HUES6 (cell line): Measurements from ENCODE around the gene INTS6.

ENCODE experiments used
- H3K27ac ChIP-seq: 2 replicates; pipeline ENCODE4 v1.7.0; 2013; ENCODE audit warnings: low read depth, mild to moderate bottlenecking, low read length, inconsistent platforms
- H3K27me3 ChIP-seq: 2 replicates; pipeline ENCODE4 v1.6.1; 2013; ENCODE audit warnings: low read length; ENCODE audit not compliant: control insufficient read depth, insufficient read depth
- H3K36me3 ChIP-seq: 2 replicates; pipeline ENCODE4 v1.6.1; 2013; ENCODE audit warnings: low read length; ENCODE audit not compliant: control insufficient read depth, insufficient read depth
- H3K4me1 ChIP-seq: 2 replicates; pipeline ENCODE4 v1.6.1; 2013; ENCODE audit warnings: low read length; ENCODE audit not compliant: control insufficient read depth, insufficient read depth
- H3K4me3 ChIP-seq: 2 replicates; pipeline ENCODE4 v1.5.1; 2013; ENCODE audit warnings: low read depth, low read length
- H3K9ac ChIP-seq: one replicate; pipeline ENCODE4 v1.6.1; 2013; ENCODE audit warnings: mild to moderate bottlenecking, low read length
- H3K9me3 ChIP-seq: 2 replicates; pipeline ENCODE4 v1.6.1; 2013; ENCODE audit warnings: low read depth, low read length; ENCODE audit not compliant: control insufficient read depth, insufficient read depth

The INTS6 gene

GRCh38 chr13:51361106-51361505 is 91.7 kb downstream of the INTS6 start:
- H3K4me1 ChIP-seq, result no peaks in the 10 kb centered on the region
- no peaks in the 10 kb centered on the region for H3K9me3 ChIP-seq
- H3K27ac ChIP-seq, result no peak overlapping the region
- H3K36me3 ChIP-seq, result peaks cover 30% of the 10 kb centered on the region
- no peak overlapping the region for H3K4me3 ChIP-seq
- no peaks in the 10 kb centered on the region for H3K27me3 ChIP-seq
- no peak overlapping the region for H3K9ac ChIP-seq

DNA sequence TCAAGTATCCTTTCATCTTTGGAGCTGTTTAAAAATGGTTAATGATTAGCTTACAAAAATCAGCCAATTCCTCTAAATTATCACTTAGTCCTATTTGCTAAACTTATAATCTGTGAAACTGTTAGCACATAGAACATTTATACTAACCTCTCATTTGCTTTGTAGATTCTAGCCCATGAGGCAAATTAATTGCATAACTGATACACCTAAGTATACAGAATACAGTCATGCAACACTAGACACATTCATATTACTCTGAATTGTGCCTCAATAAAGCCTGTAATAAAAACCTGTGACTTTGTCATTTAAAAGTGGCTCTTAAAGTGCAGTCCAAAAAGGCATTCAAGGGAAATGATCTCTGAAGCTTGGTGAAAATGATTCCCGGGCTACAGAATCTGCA is 92.3 kb downstream of the INTS6 start:
- Histone ChIP-seq H3K27me3 (no peaks in the 10 kb centered on the region), H3K27ac (no peak overlapping the region), H3K4me1 (no peaks in the 10 kb centered on the region), H3K9ac (no peak overlapping the region), H3K36me3 (peaks cover 24% of the 10 kb centered on the region), H3K4me3 (no peak overlapping the region), H3K9me3 (no peaks in the 10 kb centered on the region)

- Histone ChIP-seq H3K36me3 (peaks cover 13% of the 10 kb centered on the region), H3K4me3 (no peak overlapping the region), H3K9me3 (no peaks in the 10 kb centered on the region), H3K9ac (no peak overlapping the region), H3K27me3 (no peaks in the 10 kb centered on the region), H3K4me1 (no peaks in the 10 kb centered on the region), H3K27ac (no peak overlapping the region)
Observed at GRCh38 chr13:51359352-51359751, 93.5 kb downstream of the INTS6 start.

DNA sequence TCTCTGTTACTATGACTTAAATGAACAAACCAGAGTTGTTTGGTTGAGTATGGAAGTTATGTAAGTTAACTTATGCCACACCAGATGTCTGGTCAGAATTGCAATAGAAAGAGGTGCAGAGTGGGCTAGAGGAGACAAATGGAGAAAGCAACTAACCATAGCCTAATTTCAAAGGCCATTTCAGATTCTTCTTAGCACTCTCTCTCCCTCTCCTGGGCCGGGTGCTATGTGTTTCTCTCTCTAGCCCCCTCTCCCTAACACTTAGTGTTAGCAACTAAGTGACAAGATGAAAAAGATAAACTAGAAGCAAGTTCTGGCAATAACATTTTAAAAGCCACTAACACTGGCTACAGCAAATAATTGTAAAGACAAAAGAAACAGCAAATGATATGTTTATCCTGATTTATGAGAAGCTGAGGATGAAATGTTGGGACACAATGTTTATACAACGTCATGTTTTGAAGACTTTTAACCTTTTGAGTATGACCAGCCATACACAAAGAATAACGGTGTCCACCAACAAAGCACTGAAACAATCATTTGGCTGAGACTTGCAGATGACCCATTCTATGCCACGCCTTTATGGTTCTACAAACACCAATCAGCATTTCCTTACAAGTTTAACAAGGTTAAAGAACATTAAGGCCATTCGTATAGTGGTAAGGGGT is 94.8 kb downstream of the INTS6 start:
- no peak overlapping the region for H3K9ac ChIP-seq
- H3K36me3 ChIP-seq, result peaks cover 5% of the 10 kb centered on the region
- H3K27me3 ChIP-seq, result no peaks in the 10 kb centered on the region
- H3K27ac ChIP-seq, result no peak overlapping the region
- no peak overlapping the region for H3K4me3 ChIP-seq
- H3K4me1 ChIP-seq, result peaks cover 4% of the 10 kb centered on the region; the same call in 1 of the 2 replicates
- no peaks in the 10 kb centered on the region for H3K9me3 ChIP-seq

DNA sequence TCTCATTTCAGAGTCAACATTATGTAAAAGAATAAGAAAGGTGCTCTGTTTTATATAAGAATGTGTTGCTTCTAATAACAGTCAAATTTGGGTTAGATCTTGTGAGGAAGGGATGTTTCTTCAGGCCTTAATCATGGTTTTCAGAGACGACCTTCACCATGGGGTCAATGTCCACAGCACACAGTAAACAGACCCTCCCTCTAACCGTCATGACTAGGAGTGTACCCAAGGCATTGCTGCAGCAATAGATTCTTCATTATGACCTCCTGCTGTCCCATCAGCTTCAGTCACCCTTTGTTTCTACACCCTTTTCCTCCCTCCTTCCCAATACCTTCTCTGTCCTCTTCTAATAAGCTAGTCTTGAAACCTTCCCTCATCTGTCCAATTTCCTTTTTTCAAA is 97.6 kb downstream of the INTS6 start:
- Histone ChIP-seq H3K27me3 (no peaks in the 10 kb centered on the region), H3K9ac (no peak overlapping the region), H3K4me3 (no peak overlapping the region), H3K4me1 (peaks cover 4% of the 10 kb centered on the region; the same call in 1 of the 2 replicates), H3K36me3 (no peaks in the 10 kb centered on the region), H3K9me3 (no peaks in the 10 kb centered on the region), H3K27ac (no peak overlapping the region)

DNA sequence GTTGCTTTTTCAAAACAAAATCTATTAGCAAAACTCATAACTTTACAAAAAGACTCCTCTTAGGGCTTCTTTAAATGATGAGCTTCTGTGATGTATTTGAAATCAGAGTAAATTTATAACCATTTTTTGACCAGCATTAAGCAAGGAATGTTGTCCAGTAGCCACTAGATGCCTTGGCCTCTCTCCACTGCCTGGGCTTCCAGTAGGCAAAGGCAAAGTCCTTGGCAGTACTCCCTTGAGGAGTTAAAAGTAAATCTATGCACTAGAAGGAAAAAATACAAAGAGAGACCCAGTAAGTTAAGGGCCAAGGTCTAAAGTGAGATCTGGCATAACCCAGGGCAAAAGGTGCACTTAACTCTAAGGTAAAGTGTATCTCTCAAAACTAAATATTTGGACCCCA is 103.8 kb downstream of the INTS6 start:
- Histone ChIP-seq H3K9me3 (no peaks in the 10 kb centered on the region), H3K27ac (no peak overlapping the region), H3K9ac (no peak overlapping the region), H3K4me3 (no peak overlapping the region), H3K36me3 (no peaks in the 10 kb centered on the region), H3K4me1 (peaks cover 16% of the 10 kb centered on the region), H3K27me3 (no peaks in the 10 kb centered on the region)

DNA sequence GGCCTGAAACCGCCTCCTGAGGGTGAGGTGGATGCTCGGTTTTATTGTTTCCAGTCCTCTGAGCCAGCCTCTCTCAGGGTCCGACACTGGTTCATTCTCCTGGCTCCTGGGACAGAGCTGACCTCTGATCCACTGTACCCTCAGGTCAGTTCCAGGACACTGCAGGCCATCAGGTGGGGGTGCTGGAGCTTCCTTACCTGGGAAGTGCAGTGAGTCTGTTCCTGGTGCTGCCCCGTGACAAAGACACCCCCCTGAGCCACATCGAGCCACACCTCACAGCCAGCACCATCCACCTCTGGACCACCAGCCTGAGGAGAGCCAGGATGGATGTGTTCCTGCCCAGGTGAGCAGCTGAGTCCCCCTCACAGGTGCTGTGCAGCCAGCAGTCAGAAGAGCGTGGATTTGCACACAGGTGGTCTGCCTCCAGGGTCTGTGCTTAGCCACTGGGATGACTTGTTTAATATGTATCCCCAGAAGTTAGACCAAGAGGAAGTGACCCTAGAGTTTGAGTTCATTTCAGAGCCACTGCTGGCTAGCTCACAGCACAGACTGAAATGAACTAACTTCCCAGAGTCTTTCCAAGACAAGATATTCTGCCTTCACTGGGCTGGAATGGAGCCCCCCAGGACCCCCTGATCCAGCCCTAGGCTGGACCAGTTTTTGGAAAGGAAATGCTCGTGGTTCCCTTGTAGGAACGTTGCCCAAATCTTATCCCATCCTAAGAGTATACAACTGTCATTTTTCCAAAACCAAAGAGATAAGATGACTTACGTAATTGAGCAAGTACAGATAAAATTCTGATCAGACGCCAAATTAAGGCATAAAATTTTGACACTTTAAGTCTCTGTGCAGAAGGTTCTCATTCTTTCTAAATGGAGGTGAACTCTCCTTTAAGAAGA is 104.5 kb downstream of the INTS6 start:
- Histone ChIP-seq H3K4me3 (no peak overlapping the region), H3K9me3 (no peaks in the 10 kb centered on the region), H3K27ac (no peak overlapping the region), H3K36me3 (no peaks in the 10 kb centered on the region), H3K9ac (no peak overlapping the region), H3K4me1 (peaks cover 14% of the 10 kb centered on the region), H3K27me3 (no peaks in the 10 kb centered on the region)

GRCh38 chr13:51347099-51347498 is 105.7 kb downstream of the INTS6 start:
- H3K4me3 ChIP-seq, result no peak overlapping the region
- no peaks in the 10 kb centered on the region for H3K9me3 ChIP-seq
- H3K9ac ChIP-seq, result no peak overlapping the region
- no peak overlapping the region for H3K27ac ChIP-seq
- H3K36me3 ChIP-seq, result no peaks in the 10 kb centered on the region
- no peaks in the 10 kb centered on the region for H3K27me3 ChIP-seq
- H3K4me1 ChIP-seq, result peaks cover 12% of the 10 kb centered on the region

GRCh38 chr13:51346397-51346796 is 106.4 kb downstream of the INTS6 start:
- Histone ChIP-seq H3K27me3 (no peaks in the 10 kb centered on the region), H3K4me3 (no peak overlapping the region), H3K9me3 (no peaks in the 10 kb centered on the region), H3K4me1 (peaks cover 12% of the 10 kb centered on the region), H3K9ac (no peak overlapping the region), H3K27ac (no peak overlapping the region), H3K36me3 (no peaks in the 10 kb centered on the region)

DNA sequence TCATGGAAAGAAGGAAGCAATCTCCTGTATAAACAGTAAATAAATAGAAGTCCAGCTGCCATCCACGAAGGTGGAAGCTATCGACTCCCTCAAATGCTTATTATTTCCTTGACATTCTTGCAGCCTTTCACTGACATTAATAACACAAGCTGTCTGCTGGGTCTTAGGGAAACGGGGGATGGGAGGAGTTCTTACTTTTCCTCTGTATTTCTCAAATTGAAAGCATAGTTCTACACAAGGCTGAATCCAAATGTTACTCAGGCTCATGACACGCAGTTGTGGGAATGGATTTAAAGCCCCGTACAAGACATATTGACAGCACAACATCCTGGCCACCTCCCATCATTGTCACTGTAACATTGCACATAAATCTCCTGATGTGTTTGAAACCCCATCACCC is 109.4 kb downstream of the INTS6 start:
- no peak overlapping the region for H3K9ac ChIP-seq
- peaks cover 9% of the 10 kb centered on the region for H3K4me1 ChIP-seq
- no peaks in the 10 kb centered on the region for H3K27me3 ChIP-seq
- no peaks in the 10 kb centered on the region for H3K9me3 ChIP-seq
- H3K4me3 ChIP-seq, result no peak overlapping the region
- no peak overlapping the region for H3K27ac ChIP-seq
- H3K36me3 ChIP-seq, result no peaks in the 10 kb centered on the region

DNA sequence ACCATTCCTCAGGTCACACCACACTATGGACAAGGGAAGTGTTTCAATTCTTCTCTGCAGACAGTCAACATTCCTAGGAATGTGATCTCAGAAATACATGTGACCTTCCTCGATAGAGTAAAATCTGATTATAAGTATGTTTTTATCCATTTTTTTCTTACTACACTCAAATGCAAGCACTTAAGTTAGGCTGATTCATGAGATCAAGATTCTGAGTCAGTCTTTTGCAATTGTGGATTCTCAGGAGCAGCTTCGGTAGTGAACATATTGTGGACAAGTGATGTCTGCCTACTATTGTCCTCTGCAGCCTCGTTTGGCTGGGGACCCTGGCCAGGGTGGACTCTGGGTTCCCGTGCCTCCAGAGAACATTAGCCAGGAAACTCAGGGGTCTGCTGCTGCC is 110.1 kb downstream of the INTS6 start:
- H3K36me3 ChIP-seq, result no peaks in the 10 kb centered on the region
- no peak overlapping the region for H3K27ac ChIP-seq
- H3K4me1 ChIP-seq, result peaks cover 9% of the 10 kb centered on the region
- H3K27me3 ChIP-seq, result no peaks in the 10 kb centered on the region
- no peak overlapping the region for H3K9ac ChIP-seq
- no peak overlapping the region for H3K4me3 ChIP-seq
- H3K9me3 ChIP-seq, result no peaks in the 10 kb centered on the region
